Gastroesophageal sphincter (tissue), 4 donors: ENCODE results near the gene BRINP3. TPM values are rescaled to one million over a fixed set of nuclear protein-coding genes. Genes with fewer than 3 reads are reported as not detected.

Experiments used
- ATAC-seq: fragments of 150-250 bp; one replicate; pipeline ENCODE4 v1.9.1; 2016; ENCODE audit warnings: mild to moderate bottlenecking, moderate library complexity
- H3K27ac ChIP-seq, 4 donors: fragments of 200-600 bp; sonication (generic) in 3 of 4; 1 replicate in 3 of 4; 2 replicates in 1 of 4; pipeline ENCODE4 v1.5.1; 2016 to 2019
- H3K27me3 ChIP-seq: fragments of 200-600 bp; sonication (generic); one replicate; pipeline ENCODE4 v1.5.1; 2019
- H3K36me3 ChIP-seq, 2 donors: fragments of 200-600 bp; sonication (generic); one replicate each; pipeline ENCODE4 v1.5.1; 2019; ENCODE audit warnings: control low read depth in 1 of 2
- H3K4me1 ChIP-seq, 3 donors: fragments of 200-600 bp; sonication (generic); 1 replicate in 2 of 3; 2 replicates in 1 of 3; pipeline ENCODE4 v1.5.1; 2016 to 2019; ENCODE audit warnings: control low read depth in 2 of 3
- H3K4me3 ChIP-seq, 2 donors: fragments of 200-600 bp; sonication (generic); one replicate each; pipeline ENCODE4 v1.5.1; 2019; ENCODE audit warnings: mild to moderate bottlenecking in 1 of 2, moderate library complexity in 1 of 2
- H3K9me3 ChIP-seq, 3 donors: fragments of 200-600 bp; sonication (generic); one replicate each; pipeline ENCODE4 v1.5.1; 2017 to 2019; ENCODE audit warnings: control low read depth in 2 of 3
- EP300 ChIP-seq: sonication (generic); formaldehyde crosslinking; IDR thresholded peaks from one replicate; pipeline ENCODE4 v1.6.1; 2017; ENCODE audit warnings: antibody characterized with exemption, mild to moderate bottlenecking
- POLR2A ChIP-seq, 2 donors: fragments of 450-650 bp; IDR thresholded peaks; one replicate each; pipeline ENCODE4 v1.6.1; 2017; ENCODE audit warnings: antibody characterized with exemption in 2 of 2, mild to moderate bottlenecking in 2 of 2, moderate library complexity in 1 of 2
- POLR2AphosphoS5 ChIP-seq: sonication (generic); formaldehyde crosslinking; IDR thresholded peaks from one replicate; pipeline ENCODE4 v1.6.1; 2017; ENCODE audit warnings: antibody characterized with exemption
- WGBS, 2 donors: methylation state at CpG; one replicate each; pipeline ENCODE4 v1.1.5; 2018; ENCODE audit warnings: low coverage in 1 of 2; 5-methylcytosine and 5-hydroxymethylcytosine counted together
- total RNA-seq, 4 donors: library from RNA; depleted of rRNA; stranded (reverse); fragments of >200 nt; gene quantifications; one replicate each; pipeline ENCODE4 v1.1.0, GENCODE V29; 2016
- TF ChIP-seq, protein P1 (sequence below), 4 experiments: fragments of 200-600 bp in 2 of 4; fragments of 450-650 bp in 2 of 4; sonication (generic) in 1 of 4; IDR thresholded peaks; one replicate each; pipeline ENCODE4 v1.5.1; 2017 to 2019; ENCODE audit warnings: antibody characterized with exemption in 4 of 4, mild to moderate bottlenecking in 2 of 4, moderate library complexity in 2 of 4

Gene BRINP3
- total RNA-seq, 4 donors from 2014 or later, result 6.7 to 24.7 (median 12.0) TPM

DNA sequence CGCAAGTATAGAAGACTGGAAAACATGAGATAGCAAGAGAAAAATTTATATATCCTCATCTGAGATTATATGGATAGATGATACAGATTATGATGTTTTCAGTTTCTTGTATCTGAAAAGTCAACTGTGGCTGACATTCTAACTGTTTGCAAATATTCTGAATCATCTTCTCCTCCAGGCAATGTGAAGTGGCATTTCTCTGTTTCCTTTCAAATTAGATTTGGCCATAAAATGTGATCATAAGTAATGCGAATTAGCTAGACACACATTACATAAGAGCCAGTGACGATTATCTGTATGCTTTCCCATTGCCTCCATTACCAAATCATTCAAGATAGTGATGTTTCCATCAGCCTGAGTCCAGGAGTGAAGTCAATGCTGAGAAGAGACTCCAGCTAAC lies 265.2 kb downstream of the BRINP3 start:
- no peaks in the 10 kb centered on the region for H3K9me3 ChIP-seq
- H3K27ac ChIP-seq, result no peak overlapping the region
- no peak for ATAC-seq
- no peaks in the 10 kb centered on the region for H3K4me1 ChIP-seq
- no peaks in the 10 kb centered on the region for H3K27me3 ChIP-seq
- TF ChIP-seq POLR2A (IDR thresholded peaks at IDR 0.05) (no peak), EP300 (no peak), POLR2AphosphoS5 (no peak)
- TF ChIP-seq, protein P1, sequence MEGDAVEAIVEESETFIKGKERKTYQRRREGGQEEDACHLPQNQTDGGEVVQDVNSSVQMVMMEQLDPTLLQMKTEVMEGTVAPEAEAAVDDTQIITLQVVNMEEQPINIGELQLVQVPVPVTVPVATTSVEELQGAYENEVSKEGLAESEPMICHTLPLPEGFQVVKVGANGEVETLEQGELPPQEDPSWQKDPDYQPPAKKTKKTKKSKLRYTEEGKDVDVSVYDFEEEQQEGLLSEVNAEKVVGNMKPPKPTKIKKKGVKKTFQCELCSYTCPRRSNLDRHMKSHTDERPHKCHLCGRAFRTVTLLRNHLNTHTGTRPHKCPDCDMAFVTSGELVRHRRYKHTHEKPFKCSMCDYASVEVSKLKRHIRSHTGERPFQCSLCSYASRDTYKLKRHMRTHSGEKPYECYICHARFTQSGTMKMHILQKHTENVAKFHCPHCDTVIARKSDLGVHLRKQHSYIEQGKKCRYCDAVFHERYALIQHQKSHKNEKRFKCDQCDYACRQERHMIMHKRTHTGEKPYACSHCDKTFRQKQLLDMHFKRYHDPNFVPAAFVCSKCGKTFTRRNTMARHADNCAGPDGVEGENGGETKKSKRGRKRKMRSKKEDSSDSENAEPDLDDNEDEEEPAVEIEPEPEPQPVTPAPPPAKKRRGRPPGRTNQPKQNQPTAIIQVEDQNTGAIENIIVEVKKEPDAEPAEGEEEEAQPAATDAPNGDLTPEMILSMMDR (IDR thresholded peaks at IDR 0.05), result no peak
- 84 to 94% methylated on average over 3 of the region's 3 CpGs for WGBS, 2 donors
- H3K4me3 ChIP-seq, result no peak overlapping the region
- no peaks in the 10 kb centered on the region for H3K36me3 ChIP-seq

DNA sequence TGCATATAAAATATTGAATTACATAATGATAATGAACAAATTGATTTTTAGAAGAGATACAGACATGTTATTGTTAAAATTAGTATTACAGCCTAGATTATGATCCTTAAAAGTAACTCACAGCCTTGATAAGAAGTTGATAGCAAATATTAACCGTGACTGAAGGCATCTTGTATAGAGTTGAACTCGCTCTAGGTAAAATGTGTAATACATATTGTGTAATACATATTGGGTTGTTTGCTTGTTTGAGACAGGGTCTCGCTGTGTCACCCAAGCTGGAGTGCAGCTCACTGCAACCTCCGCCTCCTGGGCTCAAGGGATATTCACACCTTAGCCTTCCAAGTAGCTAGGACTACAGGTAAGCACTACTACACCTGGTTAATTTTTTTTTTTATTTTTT lies 269.9 kb downstream of the BRINP3 start:
- WGBS, 2 donors, result 91 to 94% methylated on average over 3 to 4 of the region's 4 CpGs
- H3K27ac ChIP-seq, result no peak overlapping the region
- no peaks in the 10 kb centered on the region for H3K36me3 ChIP-seq
- no peak overlapping the region for H3K4me3 ChIP-seq
- no peaks in the 10 kb centered on the region for H3K27me3 ChIP-seq
- no peak for TF ChIP-seq EP300
- no peak for TF ChIP-seq POLR2A (IDR thresholded peaks at IDR 0.05)
- TF ChIP-seq, protein P1 (IDR thresholded peaks at IDR 0.05), result no peak
- TF ChIP-seq POLR2AphosphoS5, result no peak
- no peak for ATAC-seq
- H3K9me3 ChIP-seq, result no peaks in the 10 kb centered on the region
- no peaks in the 10 kb centered on the region for H3K4me1 ChIP-seq

DNA sequence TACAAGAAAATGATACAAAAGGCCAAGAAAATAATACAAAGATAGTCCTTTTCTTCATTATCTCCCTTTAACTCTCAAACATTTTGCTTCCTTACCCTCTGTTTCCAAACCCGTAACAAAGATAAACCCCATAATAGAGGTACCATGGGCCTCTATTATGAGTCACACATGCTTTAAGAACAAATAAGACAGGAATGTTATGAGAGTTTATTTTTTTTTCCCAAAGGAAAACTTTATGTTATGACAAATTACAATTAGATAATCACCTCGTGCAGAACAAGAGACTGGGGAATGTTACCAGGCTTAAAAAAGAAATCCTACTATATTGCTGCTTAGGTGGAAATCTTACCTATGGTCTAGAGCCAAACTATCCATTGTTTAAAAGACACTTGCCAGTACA lies 272.0 kb downstream of the BRINP3 start:
- Histone ChIP-seq H3K36me3 (no peaks in the 10 kb centered on the region), H3K4me1 (no peaks in the 10 kb centered on the region), H3K27me3 (no peaks in the 10 kb centered on the region), H3K9me3 (no peaks in the 10 kb centered on the region), H3K4me3 (no peak overlapping the region), H3K27ac (no peak overlapping the region)
- WGBS, 2 donors, result 18 to 38% methylated on average over 2 of the region's 2 CpGs
- ATAC-seq, result no peak
- no peak for TF ChIP-seq POLR2AphosphoS5
- no peak for TF ChIP-seq POLR2A (IDR thresholded peaks at IDR 0.05)
- TF ChIP-seq, protein P1 (IDR thresholded peaks at IDR 0.05), result no peak
- TF ChIP-seq EP300, result no peak

DNA sequence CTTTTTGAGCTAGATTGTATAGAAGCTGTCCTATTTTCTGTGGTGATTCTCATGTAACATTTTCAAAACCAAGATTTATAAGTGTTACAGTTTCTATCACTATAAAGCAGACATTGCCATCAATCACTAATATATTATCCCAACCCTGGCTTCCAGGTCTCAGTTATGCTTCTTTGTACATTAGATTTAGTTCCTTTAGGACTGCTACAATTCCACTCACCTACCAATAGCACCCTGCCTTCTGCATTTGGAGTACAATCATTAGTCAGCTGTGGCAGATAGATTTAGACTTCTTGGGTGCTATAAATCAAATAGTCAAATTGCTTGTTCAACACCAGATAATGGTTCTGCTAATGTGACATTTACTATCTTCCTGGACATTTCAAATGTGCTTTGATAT lies 281.6 kb downstream of the BRINP3 start:
- Histone ChIP-seq H3K27me3 (no peaks in the 10 kb centered on the region), H3K9me3 (no peaks in the 10 kb centered on the region), H3K36me3 (no peaks in the 10 kb centered on the region), H3K27ac (no peak overlapping the region), H3K4me1 (no peaks in the 10 kb centered on the region), H3K4me3 (no peak overlapping the region)
- no peak for ATAC-seq
- TF ChIP-seq, protein P1 (IDR thresholded peaks at IDR 0.05), result no peak
- TF ChIP-seq EP300, result no peak
- no peak for TF ChIP-seq POLR2AphosphoS5
- no peak for TF ChIP-seq POLR2A (IDR thresholded peaks at IDR 0.05)

DNA sequence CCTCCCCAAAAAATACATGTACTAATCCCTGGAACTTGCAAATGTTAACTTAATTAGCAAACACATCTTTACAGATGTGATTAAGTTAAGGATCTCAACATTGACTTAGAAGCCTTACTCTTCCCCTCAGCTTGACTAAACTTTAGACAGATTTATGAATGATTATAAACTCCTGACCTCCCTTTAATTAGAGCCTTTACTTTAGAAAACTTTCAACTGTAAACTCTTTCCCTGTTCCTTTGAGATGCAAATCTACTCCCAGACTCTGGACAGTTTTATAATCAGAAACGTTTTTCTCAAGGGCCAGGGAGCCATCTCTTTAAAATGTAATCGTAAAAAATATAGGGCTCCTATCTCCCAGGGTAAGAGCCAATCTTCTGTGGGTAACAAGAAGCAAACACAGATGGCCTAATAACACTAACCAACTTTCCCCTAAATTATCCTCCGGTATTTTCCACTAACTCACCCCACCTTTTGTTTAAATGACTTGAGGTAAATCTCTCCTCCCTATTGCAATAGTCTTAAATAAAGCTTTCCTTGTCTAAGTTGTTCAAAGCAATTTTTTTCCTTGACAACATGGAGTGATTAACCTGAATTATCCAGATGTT lies 284.1 kb downstream of the BRINP3 start:
- Histone ChIP-seq H3K36me3 (no peaks in the 10 kb centered on the region), H3K9me3 (no peaks in the 10 kb centered on the region), H3K4me3 (no peak overlapping the region), H3K4me1 (no peaks in the 10 kb centered on the region), H3K27me3 (no peaks in the 10 kb centered on the region), H3K27ac (no peak overlapping the region)
- TF ChIP-seq, protein P1 (IDR thresholded peaks at IDR 0.05), result no peak
- TF ChIP-seq EP300, result no peak
- no peak for TF ChIP-seq POLR2A (IDR thresholded peaks at IDR 0.05)
- no peak for TF ChIP-seq POLR2AphosphoS5
- 18 to 20% methylated on average over 2 to 3 of the region's 3 CpGs for WGBS, 2 donors
- no peak for ATAC-seq
